GM19438 (cell line): ENCODE results near the gene RTP1.
"Not testable (repeated sequence)": the region's sequence is repeated elsewhere in the genome, so short reads cannot be mapped to it uniquely, and the experiment has no call there.

Experiments
- ATAC-seq: cut with Tn5 transposase; IDR thresholded peaks from one replicate; pipeline ENCODE4 v1.9.1; 2021; ENCODE audit warnings: low read depth; ENCODE audit not compliant: unreplicated experiment

RTP1 gene

DNA sequence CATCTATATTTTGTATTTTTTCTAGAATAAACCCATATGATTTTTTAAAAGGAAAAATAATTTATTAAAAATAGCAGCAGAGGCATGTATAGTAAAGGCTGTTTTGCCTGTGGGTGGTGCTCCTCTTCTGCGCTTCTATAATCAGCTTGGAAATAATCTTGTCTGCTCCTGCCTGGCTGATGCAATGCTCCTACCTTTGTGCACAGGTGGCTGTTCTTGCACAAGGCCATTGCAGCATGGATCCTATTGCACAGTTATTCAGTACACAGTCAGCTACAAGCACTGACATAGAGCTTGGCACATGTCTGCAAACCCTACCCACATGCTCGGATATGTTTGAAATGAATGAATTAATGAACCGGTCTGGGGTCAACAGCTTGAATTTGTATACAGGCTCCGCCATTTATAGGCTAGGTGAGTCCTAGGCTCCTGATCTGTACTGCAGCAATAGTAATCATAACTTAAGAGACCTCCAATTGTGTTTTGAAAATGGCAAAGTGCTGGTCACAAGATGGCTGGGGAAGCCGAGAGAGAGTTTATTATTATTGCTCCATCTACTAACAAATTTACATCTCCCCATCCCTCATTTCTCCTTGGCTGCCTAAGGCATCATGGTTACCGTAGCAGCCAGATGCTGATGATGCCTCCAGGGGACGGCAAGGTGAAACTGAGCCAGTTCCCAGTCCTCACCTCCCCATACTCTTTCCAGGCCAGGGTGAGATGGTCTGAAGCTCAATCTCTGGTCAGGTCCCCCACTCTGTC, 532 bp upstream of the RTP1 start:
- ATAC-seq, result no peak

DNA sequence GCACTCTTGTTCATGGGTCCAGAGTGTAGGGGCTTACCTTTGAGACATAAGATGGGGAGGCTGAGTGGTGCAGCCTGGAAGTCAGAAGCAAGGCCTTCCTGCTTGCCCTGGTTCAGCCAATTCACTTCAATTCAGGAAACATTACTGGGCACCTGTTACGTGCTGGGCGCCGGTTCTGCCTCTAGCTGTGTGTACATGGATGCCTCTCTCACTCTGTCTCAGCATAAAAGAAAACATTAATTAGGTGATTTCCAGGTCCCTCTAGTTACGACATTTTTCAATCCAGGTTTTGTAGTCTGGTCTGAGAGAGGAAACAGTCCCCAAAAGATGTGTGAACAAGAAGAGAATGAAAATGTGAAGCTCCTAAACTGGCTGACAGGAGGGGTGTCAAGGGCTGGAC, 1.2 kb downstream of the RTP1 start:
- ATAC-seq, result no peak

DNA sequence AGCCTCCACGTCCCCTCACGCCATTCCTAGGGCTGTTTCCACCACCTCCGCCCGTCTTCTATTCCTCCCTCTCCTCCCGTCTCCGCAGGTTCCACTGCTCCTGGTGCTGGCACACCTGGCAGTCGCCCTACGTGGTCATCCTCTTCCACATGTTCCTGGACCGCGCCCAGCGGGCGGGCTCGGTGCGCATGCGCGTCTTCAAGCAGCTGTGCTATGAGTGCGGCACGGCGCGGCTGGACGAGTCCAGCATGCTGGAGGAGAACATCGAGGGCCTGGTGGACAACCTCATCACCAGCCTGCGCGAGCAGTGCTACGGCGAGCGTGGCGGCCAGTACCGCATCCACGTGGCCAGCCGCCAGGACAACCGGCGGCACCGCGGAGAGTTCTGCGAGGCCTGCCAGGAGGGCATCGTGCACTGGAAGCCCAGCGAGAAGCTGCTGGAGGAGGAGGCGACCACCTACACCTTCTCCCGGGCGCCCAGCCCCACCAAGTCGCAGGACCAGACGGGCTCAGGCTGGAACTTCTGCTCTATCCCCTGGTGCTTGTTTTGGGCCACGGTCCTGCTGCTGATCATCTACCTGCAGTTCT, 2.3 kb downstream of the RTP1 start:
- not testable (repeated sequence) for ATAC-seq

DNA sequence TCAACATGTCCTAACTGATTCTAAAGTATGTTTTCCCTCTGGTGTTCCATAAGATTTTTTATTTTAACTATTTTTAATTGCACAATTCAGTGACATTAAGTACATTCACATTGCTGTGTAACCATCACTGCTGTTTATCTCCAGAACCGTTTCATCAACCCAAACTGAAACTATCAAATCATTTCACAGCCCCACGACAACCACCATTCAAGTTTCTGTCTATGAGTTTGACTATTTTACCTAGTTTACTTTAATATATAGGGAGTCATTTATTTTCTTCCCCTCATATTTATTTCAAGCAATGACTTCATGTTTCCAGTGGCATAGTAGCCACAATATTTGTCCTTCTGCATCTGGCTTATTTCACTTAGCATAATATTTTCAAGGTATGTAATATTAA, 8.4 kb downstream of the RTP1 start:
- no peak for ATAC-seq

DNA sequence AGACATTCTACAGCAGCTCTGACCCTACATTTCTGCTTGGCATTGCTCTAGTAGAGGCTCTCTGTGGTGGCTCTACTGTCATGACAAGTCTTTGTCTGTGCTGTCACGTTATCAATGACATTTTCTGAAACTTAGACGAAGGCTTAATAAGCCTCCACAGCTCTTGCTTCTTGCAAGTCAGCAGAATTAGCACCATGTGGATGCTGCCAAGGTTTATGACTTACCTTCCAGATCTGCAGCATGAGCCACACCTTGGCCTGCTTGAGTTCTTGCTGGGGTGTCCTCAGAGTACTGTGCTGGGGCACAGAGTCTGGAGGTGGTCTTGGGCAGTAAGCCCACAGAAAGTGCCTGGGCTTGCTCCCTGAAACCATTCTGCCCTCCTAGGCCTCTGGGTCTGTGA, 9.8 kb downstream of the RTP1 start:
- no peak for ATAC-seq

DNA sequence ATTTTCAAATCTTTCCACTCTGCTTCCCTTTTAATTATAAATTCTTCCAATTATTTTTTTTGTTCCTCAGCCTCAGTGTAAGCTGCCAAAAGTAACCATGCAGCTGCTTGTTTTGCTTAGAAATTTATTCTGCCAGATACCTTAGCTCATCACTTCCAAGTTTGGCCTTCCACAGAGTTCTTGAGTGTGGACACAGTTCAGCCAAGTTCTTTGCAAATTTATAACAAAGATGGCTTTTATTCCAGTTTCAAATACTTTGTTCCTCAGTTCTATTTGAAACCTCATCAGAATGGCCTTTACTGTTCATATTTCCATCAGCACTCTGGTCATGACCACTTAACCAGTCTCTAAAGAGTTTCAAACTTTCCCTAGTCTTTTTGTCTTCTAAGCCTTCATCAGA, 10.3 kb downstream of the RTP1 start:
- ATAC-seq, result no peak

DNA sequence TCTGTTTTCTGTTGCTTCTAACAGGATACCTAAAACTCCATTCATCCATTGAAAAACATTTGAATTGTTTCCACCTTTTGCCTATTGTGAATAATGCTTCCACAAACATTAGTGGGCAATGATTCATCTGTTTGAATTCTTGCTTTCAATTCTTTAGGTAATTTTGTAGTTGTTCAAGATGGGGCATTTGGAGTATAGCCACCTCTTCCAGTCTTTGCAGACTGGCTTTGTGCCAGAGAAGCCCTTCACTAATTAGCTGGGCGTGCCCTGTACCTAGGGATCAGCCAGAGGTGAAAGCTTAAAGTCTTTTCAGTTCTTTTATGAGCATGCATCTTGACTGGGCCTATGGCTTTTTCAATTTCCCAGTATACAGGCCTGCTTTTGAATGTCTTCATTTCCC, 10.9 kb downstream of the RTP1 start:
- no peak for ATAC-seq

DNA sequence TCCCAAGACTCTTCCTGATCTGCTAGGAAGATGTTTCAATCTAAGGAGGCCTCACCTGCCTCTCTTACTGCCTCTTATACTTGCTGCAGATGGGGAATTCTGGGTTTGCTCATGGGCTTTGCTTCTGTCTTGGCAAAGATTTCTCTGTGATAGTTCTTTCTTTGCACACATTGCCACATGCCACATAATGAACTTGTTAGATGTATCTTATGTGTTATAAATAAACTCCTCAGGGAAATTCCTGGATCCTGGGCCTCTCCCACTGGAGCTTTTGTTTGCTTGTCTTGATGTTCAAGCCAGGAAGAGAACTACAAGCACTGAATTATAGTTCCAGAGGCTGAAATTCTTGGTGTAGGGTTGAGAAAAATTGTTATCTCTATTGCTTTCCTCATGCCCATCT, 12.2 kb downstream of the RTP1 start:
- ATAC-seq, result no peak

DNA sequence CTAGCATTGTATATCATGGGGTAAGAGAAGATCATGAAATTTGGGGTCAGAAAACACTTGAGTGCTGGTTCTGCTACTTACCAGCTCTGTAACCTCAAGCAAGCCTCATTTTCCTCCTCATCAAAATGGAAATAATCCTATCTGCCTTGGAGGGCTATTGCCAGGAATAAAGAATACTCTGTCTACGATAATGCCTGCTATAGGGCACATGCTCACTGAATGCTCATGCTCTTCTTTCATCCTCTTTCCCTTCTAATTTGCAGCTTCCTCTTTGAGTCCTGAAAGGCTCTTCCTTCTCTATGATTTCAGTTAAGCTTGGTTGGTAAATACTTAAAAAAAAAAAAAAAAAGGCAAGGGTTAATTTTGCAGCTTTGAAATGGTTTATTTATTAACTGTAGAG, 12.8 kb downstream of the RTP1 start:
- ATAC-seq, result no peak

DNA sequence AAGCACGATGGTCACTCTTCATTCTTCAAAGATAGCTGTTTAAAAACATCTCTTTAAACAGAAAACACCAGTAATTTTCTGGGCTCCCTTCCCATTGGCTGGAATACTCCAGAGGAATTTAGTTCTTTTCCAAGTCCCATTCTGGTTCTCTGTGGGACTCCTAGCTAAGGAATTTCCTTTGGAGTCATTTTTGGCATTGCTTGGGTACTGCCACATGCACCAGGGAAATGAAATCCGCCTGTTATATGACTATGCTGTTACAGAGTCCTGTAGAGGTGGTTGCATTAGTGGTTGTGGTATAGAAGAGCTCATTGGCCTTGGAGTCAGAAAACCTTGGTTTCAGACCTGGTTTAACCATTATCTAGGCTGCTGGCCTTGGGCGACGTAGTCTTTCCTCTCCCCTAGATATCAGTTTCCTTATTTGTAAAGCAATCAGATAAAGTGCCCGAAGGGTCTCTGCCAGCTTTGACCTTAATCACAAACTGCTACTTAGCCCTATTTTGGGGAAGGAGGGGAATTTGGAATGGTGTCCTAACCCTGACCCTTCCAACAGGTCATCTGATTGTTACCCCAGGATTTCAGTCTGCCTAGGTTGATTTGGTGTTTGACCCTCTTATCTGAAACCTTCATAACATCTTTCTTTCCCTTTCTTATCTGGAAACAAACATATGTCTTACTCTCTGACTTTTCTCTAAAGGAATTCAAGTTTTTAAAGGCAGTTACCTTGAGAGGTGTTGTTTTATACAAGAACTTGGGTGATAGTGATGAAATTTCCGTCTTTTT, 13.4 kb downstream of the RTP1 start:
- ATAC-seq, result peak; percentile 99

DNA sequence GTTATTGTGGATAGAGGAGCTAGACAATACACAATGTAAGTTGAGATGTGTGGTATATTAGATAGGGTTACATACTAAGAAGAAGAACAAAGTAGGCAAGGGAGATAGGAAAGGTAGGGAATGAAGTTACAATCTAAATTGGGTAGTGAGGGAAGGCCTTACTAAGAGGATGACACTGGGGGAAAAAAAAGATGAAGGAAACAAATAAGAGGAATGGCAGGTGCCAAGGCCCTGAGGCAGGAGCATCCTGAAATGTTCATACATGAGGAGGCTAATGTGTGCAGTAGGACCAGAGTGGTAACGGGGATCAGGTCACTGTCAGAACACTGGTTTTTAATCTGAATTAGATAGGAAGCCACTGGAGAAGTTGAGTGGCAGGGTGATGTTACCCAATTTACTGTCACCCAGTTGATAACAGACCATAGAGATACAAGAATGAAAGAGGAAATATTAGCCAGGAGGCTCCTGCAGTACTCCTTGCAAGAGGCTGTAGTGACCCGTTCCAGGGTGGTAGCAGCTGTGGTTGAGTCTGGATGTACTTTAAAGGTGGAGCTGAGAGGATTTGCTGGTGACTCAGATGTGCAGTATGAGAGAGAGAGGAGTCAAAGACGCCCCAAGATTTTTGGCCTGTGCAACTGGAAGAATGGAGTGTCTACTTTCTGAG, 14.4 kb downstream of the RTP1 start:
- no peak for ATAC-seq

DNA sequence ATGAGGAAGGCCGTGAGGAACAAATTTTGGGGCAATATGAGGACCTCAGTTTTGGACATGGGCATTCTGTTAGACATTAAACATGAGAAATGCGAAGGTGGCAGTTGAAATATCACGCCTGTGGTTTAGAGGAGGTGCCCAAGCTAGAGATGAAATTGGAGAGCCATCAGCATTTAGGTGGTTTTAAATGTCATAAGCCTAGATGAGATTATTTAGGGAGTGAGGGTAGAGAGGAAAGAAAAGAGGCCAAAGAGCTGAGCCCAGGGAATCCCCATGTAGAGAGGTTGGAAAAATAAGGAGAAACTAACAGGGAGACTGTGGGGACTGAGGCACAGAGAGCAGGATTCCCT, 14.9 kb downstream of the RTP1 start:
- no peak for ATAC-seq

DNA sequence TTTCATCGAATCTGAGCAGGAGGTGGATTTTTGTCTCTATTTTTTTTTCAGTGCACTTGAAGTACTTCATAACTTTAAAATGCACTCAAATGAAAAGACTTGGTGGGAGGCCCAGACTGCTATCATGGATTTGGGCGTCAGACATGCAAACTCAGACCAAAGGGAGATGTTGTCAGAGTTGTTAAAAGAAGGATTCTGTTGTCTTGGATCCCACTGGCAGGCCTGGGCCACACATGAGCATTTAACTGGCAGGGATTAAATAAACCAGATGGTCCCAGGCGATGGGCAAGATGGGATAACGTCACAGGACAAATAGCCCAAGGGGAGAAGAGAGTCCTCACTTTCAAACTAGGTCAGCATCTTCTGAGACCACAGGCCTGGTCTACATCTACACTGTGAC, 15.4 kb downstream of the RTP1 start:
- no peak for ATAC-seq

DNA sequence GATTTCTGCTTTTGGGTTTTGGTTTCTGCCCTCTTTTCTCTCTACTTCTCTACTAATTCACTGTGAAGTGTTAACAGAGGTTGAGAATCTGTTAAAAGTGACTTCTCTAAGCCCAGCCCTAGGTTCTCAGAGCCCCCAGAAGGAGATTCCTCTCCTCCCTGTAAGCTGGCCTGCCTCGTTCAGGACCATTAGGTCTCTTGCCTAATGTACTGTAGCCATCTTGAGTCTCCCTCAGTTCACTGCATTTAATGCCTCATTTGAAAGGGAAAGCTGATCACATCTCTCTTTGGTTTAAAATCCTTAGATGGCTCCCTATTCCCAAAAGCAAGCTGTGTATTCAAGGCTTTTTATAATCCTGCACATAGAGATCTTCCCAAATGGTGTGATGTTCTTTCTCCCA, 16.3 kb downstream of the RTP1 start:
- ATAC-seq, result no peak

DNA sequence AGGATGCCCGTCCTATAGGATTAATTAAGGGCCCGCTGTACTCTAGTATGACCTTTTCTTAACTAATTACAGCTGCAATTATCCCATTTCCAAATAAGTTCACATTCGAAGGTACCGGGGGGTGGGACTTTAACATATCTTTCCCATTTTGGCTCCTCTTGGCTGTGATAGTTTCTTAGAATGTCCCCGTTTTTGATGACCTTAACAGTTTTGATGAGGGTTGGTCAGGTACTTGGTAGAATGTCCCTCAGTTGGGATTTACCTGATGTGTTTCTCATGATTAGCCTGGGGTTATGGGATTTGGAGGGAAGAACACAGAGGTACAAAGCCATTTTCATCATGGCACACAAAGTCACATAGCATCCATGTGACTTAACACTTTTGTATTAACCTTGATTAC, 18.2 kb downstream of the RTP1 start:
- ATAC-seq, result no peak

DNA sequence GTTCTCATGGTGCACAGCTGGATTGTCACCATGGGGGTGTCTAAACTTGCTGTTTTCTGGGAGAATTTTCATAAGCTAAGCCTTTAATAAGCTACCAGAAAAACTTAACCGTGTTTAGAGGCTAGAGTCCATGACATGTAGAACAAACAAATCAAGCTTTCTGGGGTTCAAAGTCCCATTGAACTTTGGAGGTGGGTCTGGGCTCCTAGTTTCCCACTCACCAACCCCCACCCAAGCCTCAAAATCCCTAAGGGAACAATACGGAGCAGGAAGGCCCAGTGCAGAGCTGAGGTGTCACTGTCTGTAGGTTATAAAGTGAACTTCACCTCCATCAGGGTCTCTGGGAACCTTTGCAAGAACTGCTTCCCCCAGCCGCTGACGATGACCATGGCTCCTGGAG, 25.5 kb downstream of the RTP1 start:
- ATAC-seq, result no peak

DNA sequence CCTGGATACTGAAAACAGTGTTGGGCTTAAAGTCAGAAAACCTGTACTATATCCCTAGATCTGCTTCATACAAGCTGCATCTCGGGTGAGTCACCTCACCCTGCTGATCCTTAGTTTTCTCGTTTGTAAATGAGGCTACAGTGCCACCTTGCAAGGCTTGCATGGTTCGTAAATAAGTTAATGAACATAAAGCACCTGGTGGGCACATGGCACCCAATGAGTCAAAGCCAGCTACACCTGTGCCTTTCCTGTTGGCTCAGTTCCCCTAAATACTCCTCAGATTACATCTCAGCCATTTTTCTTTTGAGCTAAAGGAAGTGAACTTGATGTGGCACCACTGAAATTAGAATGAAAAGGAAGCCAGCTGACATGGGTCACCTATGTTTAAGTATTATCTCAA, 26.5 kb downstream of the RTP1 start:
- no peak for ATAC-seq

DNA sequence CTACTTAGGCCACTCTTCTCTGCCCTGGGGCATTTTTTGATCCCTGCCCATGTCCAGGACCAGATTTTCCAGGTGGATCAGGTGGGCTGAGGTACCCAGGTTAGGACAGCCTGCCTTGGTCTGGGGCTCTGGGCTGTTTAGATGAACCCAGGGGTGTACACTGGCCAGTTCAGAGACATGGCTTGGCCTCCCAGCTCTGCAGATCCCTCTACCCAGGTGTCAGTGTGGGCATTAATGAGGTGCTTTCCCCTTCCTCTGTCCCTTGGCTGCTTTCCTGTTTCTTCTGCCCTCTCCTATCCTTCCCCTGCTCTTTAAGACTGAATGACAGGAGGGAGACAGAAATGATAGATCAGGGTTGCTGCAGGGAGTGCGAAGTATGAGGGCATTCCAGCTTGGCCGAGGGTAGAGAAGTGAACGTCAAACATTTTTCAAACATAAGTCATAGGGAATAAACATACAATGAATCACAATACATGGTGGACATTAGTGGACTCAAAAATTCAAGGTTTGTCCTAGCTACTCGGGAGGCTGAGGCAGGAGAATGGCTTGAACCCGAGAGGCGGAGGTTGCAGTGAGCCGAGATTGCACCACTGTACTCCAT, 30.5 kb downstream of the RTP1 start:
- no peak for ATAC-seq

DNA sequence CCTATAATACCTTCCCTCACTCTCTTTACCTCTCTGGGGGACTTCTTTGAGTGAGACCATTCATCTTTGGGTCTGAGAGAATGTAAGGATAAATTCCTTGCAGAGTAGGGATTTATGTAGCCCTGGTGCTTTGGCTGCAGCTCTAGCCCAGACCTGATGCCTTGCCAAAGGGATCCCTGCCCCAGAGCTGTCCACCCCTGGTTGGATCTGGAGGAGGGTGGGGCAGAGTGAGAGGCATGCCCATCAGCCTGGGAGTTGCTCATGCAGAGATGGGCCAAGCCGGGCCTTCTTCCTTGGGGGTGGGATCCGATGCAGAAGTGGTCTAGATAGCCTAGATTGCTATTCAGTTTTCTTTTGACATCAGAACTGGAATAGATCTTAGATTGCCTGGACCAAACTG, 31.5 kb downstream of the RTP1 start:
- no peak for ATAC-seq

DNA sequence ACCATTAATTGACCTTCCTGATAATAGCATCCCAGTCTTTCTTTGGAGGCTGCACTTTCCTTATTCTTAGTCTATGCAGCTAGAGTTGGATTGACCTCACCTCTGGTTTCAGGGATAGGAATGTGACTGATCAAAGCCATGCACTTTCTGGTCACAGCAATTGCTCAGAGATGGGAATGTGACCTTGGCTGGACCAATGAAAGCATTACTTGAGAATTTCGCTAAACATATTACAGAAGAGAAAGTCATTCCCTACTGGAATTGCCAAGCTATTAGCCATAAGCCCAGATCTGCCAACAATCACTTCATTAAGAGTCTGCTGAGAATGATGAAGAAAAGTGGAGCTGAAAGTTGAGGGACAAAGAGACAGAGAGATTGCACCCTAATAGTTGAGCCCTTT, 32.7 kb downstream of the RTP1 start:
- ATAC-seq, result no peak

DNA sequence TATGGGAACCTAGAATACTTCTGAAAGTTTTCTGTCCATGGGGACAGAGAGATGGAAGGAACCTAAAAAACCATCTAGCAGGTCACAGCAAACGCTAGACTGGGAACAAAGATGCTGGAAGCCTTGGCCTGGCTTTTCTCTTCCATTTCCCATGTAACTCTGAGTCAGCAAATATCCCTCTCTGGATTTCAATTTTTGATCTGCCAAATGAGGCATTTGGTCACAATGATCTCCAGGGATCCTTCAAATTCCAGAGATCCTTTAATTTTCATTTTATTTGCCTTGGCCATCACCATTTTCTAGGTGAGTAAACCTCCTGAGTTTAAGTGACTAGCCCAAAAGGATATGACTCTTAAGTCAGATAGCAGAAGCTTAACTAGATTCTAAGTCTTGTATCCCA, 39.7 kb downstream of the RTP1 start:
- no peak for ATAC-seq
